ENCODE results near the gene UBE2E2.

UBE2E2 gene

DNA sequence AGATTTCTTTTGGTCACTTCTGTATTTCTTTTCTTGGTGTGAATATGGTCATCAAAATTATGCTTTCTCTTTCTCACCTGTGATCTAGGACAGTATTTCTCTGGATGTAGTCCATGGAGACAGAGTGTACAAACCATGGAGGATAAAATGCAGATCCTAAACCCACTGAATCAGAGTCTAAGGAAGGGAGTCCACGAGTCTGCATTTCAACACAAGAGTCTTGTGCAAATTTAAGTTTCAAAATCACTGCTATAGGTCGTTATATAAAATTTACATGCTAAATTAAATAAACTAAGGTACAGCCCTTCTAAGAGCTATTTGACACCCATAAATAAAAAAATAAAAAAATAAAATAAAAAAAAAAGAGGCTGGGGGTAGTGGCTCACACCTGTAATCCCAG, 17.3 kb upstream of the UBE2E2 start:
- Histone ChIP-seq H3K36me3 (ENCODE audit: insufficient read depth, low read length) (no peaks in the 10 kb centered on the region), H3F3A (ENCODE audit: low read depth) (no peaks in the 10 kb centered on the region), H3K4me2 (ENCODE audit: low read depth, low read length, poor library complexity, severe bottlenecking) (no peak overlapping the region), H3K9me2 (replicated peaks; ENCODE audit: low read depth, low read length) (no peaks in the 10 kb centered on the region), H3K9me3 (ENCODE audit: insufficient read depth, low read depth, low read length) (no peaks in the 10 kb centered on the region), H3K9ac (ENCODE audit: low read depth, low read length, poor library complexity, severe bottlenecking) (no peak overlapping the region), H3K4me1 (ENCODE audit: insufficient read depth, low read length, poor library complexity, severe bottlenecking) (no peaks in the 10 kb centered on the region), H2AFZ (ENCODE audit: low read length) (no peak overlapping the region), H4K20me1 (ENCODE audit: insufficient read depth, low read length, poor library complexity, severe bottlenecking) (no peaks in the 10 kb centered on the region), H3K4me3 (ENCODE audit: low read length, poor library complexity, severe bottlenecking) (no peak overlapping the region), H3K27me3 (ENCODE audit: insufficient read depth, low read length, poor library complexity, severe bottlenecking) (no peaks in the 10 kb centered on the region), H3K79me2 (ENCODE audit: insufficient read depth, low read length) (no peaks in the 10 kb centered on the region)
- TF ChIP-seq, protein P1, sequence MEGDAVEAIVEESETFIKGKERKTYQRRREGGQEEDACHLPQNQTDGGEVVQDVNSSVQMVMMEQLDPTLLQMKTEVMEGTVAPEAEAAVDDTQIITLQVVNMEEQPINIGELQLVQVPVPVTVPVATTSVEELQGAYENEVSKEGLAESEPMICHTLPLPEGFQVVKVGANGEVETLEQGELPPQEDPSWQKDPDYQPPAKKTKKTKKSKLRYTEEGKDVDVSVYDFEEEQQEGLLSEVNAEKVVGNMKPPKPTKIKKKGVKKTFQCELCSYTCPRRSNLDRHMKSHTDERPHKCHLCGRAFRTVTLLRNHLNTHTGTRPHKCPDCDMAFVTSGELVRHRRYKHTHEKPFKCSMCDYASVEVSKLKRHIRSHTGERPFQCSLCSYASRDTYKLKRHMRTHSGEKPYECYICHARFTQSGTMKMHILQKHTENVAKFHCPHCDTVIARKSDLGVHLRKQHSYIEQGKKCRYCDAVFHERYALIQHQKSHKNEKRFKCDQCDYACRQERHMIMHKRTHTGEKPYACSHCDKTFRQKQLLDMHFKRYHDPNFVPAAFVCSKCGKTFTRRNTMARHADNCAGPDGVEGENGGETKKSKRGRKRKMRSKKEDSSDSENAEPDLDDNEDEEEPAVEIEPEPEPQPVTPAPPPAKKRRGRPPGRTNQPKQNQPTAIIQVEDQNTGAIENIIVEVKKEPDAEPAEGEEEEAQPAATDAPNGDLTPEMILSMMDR (conservative IDR thresholded peaks at IDR 0.05; ENCODE audit: low read length): no peak
- no peak for TF ChIP-seq EZH2phosphoT487 (IDR thresholded peaks at IDR 0.05; ENCODE audit: borderline replicate concordance)

DNA sequence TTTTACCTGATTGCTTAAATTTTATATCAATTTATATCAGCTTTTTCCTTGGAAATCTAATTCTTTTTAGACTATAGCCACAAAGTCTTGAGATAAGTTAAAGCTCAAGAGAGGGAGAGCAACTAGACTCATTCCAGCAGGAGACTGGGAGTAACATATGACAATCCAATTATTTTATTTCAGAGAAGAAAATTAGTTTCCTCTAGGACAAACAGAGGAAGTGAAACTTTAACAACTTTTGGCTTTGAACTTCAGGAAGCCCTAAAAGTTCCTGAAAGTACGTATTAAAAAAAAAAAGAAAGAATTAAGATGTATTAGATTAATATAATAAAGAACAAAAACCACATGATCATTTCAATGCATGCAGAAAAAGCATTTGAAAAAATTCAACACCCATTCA, 13.9 kb upstream of the UBE2E2 start:
- Histone ChIP-seq H2AFZ (ENCODE audit: low read length) (no peak overlapping the region), H3K4me2 (ENCODE audit: low read depth, low read length, poor library complexity, severe bottlenecking) (no peak overlapping the region), H3K9me2 (replicated peaks; ENCODE audit: low read depth, low read length) (no peaks in the 10 kb centered on the region), H3K27me3 (ENCODE audit: insufficient read depth, low read length, poor library complexity, severe bottlenecking) (no peaks in the 10 kb centered on the region), H3F3A (ENCODE audit: low read depth) (no peaks in the 10 kb centered on the region), H3K4me3 (ENCODE audit: low read length, poor library complexity, severe bottlenecking) (no peak overlapping the region), H3K9me3 (ENCODE audit: insufficient read depth, low read depth, low read length) (no peaks in the 10 kb centered on the region), H3K9ac (ENCODE audit: low read depth, low read length, poor library complexity, severe bottlenecking) (no peak overlapping the region), H3K36me3 (ENCODE audit: insufficient read depth, low read length) (no peaks in the 10 kb centered on the region), H4K20me1 (ENCODE audit: insufficient read depth, low read length, poor library complexity, severe bottlenecking) (no peaks in the 10 kb centered on the region), H3K79me2 (ENCODE audit: insufficient read depth, low read length) (no peaks in the 10 kb centered on the region), H3K4me1 (ENCODE audit: insufficient read depth, low read length, poor library complexity, severe bottlenecking) (no peaks in the 10 kb centered on the region)
- TF ChIP-seq, protein P1 (conservative IDR thresholded peaks at IDR 0.05; ENCODE audit: low read length): no peak
- no peak for TF ChIP-seq EZH2phosphoT487 (IDR thresholded peaks at IDR 0.05; ENCODE audit: borderline replicate concordance)

DNA sequence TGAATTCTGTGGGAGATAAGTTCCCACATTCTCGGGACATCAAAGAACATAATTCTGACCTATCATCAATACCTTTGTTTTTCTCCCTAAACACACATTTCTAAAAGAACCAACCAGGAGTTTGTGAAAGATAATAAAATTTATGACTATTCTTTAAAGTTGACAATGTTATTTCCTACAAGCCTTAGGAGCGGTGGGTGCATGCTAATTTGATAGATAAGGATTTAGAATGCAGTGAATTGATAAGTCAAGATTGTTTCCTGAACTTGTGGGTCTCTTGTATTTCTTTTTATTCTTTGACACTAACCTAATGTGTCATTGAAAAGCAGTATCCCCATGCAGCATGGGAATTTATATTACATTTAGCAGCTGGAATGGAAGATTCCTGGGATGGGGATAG, 10.3 kb upstream of the UBE2E2 start:
- Histone ChIP-seq H3K9ac (ENCODE audit: low read depth, low read length, poor library complexity, severe bottlenecking) (no peak overlapping the region), H3K79me2 (ENCODE audit: insufficient read depth, low read length) (no peaks in the 10 kb centered on the region), H3K9me2 (replicated peaks; ENCODE audit: low read depth, low read length) (no peaks in the 10 kb centered on the region), H3K4me2 (ENCODE audit: low read depth, low read length, poor library complexity, severe bottlenecking) (no peak overlapping the region), H2AFZ (ENCODE audit: low read length) (no peak overlapping the region), H3K9me3 (ENCODE audit: insufficient read depth, low read depth, low read length) (no peaks in the 10 kb centered on the region), H3K4me1 (ENCODE audit: insufficient read depth, low read length, poor library complexity, severe bottlenecking) (no peaks in the 10 kb centered on the region), H4K20me1 (ENCODE audit: insufficient read depth, low read length, poor library complexity, severe bottlenecking) (no peaks in the 10 kb centered on the region), H3F3A (ENCODE audit: low read depth) (no peaks in the 10 kb centered on the region), H3K4me3 (ENCODE audit: low read length, poor library complexity, severe bottlenecking) (no peak overlapping the region), H3K36me3 (ENCODE audit: insufficient read depth, low read length) (no peaks in the 10 kb centered on the region), H3K27me3 (ENCODE audit: insufficient read depth, low read length, poor library complexity, severe bottlenecking) (no peaks in the 10 kb centered on the region)
- no peak for TF ChIP-seq EZH2phosphoT487 (IDR thresholded peaks at IDR 0.05; ENCODE audit: borderline replicate concordance)
- TF ChIP-seq, protein P1 (conservative IDR thresholded peaks at IDR 0.05; ENCODE audit: low read length): no peak
